Effector memory CD4-positive, alpha-beta T cell (primary cell): ENCODE data around the gene GNAT1.

Experiments
- DNase-seq, 3 donors: peaks; one replicate each; pipeline ENCODE4 v3.0.0-alpha.2; 2020
- H3K27ac ChIP-seq: 2 replicates; pipeline ENCODE4 v1.7.0; 2013; ENCODE audit warnings: mild to moderate bottlenecking, low read length, moderate library complexity; ENCODE audit not compliant: insufficient read depth, poor library complexity, severe bottlenecking
- H3K27me3 ChIP-seq: replicated peaks from 2 replicates; pipeline ENCODE4 v1.7.0; 2013; ENCODE audit warnings: mild to moderate bottlenecking, low read length; ENCODE audit not compliant: insufficient read depth, control insufficient read depth, poor library complexity, severe bottlenecking
- H3K36me3 ChIP-seq: 2 replicates; pipeline ENCODE4 v1.7.0; 2013; ENCODE audit warnings: mild to moderate bottlenecking, low read length, moderate library complexity; ENCODE audit not compliant: control insufficient read depth, insufficient read depth
- H3K4me1 ChIP-seq: 2 replicates; pipeline ENCODE4 v1.7.0; 2013; ENCODE audit warnings: low read length, mild to moderate bottlenecking; ENCODE audit not compliant: control insufficient read depth, insufficient read depth, poor library complexity, severe bottlenecking
- H3K4me3 ChIP-seq: 2 replicates; pipeline ENCODE4 v1.7.0; 2013; ENCODE audit warnings: low read length, low read depth, mild to moderate bottlenecking; ENCODE audit not compliant: insufficient read depth, poor library complexity, severe bottlenecking
- H3K9me3 ChIP-seq: 2 replicates; pipeline ENCODE4 v1.7.0; 2013; ENCODE audit warnings: mild to moderate bottlenecking, low read length, moderate library complexity; ENCODE audit not compliant: control insufficient read depth

Gene GNAT1

GRCh38 chr3:50189989-50190388, 1.4 kb upstream of the GNAT1 start:
- Histone ChIP-seq H3K27ac (no peak overlapping the region), H3K4me1 (peaks cover 21% of the 10 kb centered on the region), H3K9me3 (no peaks in the 10 kb centered on the region), H3K4me3 (no peak overlapping the region), H3K36me3 (no peaks in the 10 kb centered on the region), H3K27me3 (peaks cover 9% of the 10 kb centered on the region)
- no peak for DNase-seq

GRCh38 chr3:50192124-50192523, 714 bp downstream of the GNAT1 start:
- no peaks in the 10 kb centered on the region for H3K36me3 ChIP-seq
- no peak overlapping the region for H3K4me3 ChIP-seq
- peaks cover 21% of the 10 kb centered on the region for H3K4me1 ChIP-seq
- peaks cover 9% of the 10 kb centered on the region for H3K27me3 ChIP-seq
- H3K9me3 ChIP-seq = no peaks in the 10 kb centered on the region
- no peak for DNase-seq
- no peak overlapping the region for H3K27ac ChIP-seq

- Histone ChIP-seq H3K4me1 (peaks cover 21% of the 10 kb centered on the region), H3K4me3 (no peak overlapping the region), H3K27ac (no peak overlapping the region), H3K36me3 (no peaks in the 10 kb centered on the region), H3K27me3 (peaks cover 9% of the 10 kb centered on the region), H3K9me3 (no peaks in the 10 kb centered on the region)
- DNase-seq = peak; percentile 64 to 73 (median 69)
Measured at GRCh38 chr3:50192689-50193141, 1.3 kb downstream of the GNAT1 start.

GRCh38 chr3:50193286-50193685, 1.9 kb downstream of the GNAT1 start:
- peaks cover 9% of the 10 kb centered on the region for H3K27me3 ChIP-seq

DNA sequence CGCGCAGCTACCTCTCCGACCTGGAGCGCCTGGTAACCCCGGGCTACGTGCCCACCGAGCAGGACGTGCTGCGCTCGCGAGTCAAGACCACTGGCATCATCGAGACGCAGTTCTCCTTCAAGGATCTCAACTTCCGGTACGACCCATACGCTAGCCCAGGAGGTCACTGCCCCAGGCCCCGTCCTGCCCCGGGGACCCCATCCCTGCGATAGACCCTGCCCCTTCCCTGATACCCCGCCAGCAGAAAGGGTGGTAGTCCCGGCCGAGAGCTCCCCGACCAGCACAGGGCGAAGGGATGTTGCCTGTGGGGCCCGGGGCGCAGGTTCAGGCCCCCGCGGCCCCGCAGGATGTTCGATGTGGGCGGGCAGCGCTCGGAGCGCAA, 2.3 kb downstream of the GNAT1 start:
- H3K9me3 ChIP-seq = no peaks in the 10 kb centered on the region
- no peak for DNase-seq
- peaks cover 9% of the 10 kb centered on the region for H3K27me3 ChIP-seq
- no peak overlapping the region for H3K4me3 ChIP-seq
- peaks cover 21% of the 10 kb centered on the region for H3K4me1 ChIP-seq
- H3K36me3 ChIP-seq = no peaks in the 10 kb centered on the region
- H3K27ac ChIP-seq = no peak overlapping the region

More at GRCh38 chr3:50193286-50193685, 1.9 kb downstream of the GNAT1 start:
- Histone ChIP-seq H3K36me3 (no peaks in the 10 kb centered on the region), H3K27ac (no peak overlapping the region), H3K4me3 (no peak overlapping the region), H3K4me1 (peaks cover 21% of the 10 kb centered on the region), H3K9me3 (no peaks in the 10 kb centered on the region)
- DNase-seq = no peak

DNA sequence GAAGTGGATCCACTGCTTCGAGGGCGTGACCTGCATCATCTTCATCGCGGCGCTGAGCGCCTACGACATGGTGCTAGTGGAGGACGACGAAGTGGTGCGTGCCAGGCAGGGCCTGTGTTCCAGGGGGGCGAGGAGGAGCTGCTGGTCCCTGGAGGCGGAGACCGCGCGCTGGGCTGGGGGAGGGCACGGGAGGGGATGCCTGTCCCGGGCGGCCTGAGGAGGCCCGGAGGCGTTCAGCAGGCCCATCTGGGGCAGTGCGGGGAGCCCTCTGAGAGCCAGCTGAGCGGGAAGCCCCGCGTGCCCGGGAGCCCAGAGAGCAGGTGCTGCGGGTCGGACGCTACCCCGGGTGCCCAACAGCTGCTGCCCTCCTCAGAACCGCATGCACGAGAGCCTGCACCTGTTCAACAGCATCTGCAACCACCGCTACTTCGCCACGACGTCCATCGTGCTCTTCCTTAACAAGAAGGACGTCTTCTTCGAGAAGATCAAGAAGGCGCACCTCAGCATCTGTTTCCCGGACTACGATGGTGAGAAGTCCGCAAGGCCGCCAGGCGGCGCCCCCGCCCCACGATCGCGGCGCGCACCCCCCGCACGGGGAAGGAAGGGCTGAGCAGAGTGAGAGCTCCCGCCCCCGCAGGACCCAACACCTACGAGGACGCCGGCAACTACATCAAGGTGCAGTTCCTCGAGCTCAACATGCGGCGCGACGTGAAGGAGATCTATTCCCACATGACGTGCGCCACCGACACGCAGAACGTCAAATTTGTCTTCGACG, 2.9 kb downstream of the GNAT1 start:
- peak; percentile 76 to 78 (median 77) for DNase-seq
- Histone ChIP-seq H3K9me3 (no peaks in the 10 kb centered on the region), H3K27me3 (peaks cover 9% of the 10 kb centered on the region), H3K4me3 (peak overlapping the region; percentile 25), H3K4me1 (peaks cover 21% of the 10 kb centered on the region), H3K36me3 (no peaks in the 10 kb centered on the region), H3K27ac (no peak overlapping the region)

GRCh38 chr3:50194903-50195500, 3.6 kb downstream of the GNAT1 start:
- Histone ChIP-seq H3K27me3 (peaks cover 9% of the 10 kb centered on the region), H3K27ac (no peak overlapping the region), H3K36me3 (no peaks in the 10 kb centered on the region), H3K4me3 (peak overlapping the region; percentile 25), H3K4me1 (peaks cover 21% of the 10 kb centered on the region), H3K9me3 (no peaks in the 10 kb centered on the region)
- peak in 2 of 3 donors; percentile 37 to 43 for DNase-seq

DNA sequence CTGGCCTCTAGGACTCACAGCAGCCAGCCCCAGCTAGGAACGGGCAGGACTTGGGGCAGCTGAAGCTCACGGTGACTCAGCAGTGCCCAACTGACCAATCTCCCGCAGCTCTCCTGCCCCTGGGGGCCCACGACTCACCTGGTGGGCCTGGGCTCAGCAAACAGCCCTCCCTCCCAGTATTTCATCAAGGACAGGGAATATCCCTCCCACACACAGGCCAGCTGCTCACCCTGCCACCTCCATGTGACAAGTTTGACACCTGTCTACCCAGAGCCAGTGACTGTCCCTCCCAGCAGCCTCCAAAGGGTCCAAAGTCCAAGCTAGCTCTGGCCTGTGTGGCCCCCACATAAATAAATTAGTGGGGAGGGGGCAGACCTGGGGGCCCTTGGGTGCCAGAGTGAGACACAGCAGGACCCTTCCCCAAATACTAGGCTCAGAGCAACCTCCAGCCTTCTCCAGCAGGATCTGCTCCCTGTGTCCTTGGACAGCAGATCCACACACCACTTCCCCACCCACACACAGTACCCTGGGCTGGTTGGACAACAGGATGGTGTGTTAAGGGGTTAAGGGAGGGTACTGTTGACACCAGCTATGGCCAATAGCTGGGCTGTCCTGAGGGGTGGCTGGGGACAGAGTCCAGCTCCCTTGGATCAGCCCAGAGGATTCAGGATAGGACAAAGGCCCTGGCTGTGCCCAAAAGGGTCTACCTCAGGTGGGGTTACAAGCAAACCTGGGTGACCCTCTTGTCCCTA, 4.3 kb downstream of the GNAT1 start:
- Histone ChIP-seq H3K9me3 (no peaks in the 10 kb centered on the region), H3K27ac (no peak overlapping the region), H3K4me3 (no peak overlapping the region), H3K27me3 (peaks cover 9% of the 10 kb centered on the region), H3K36me3 (no peaks in the 10 kb centered on the region), H3K4me1 (peaks cover 21% of the 10 kb centered on the region)
- DNase-seq = no peak

DNA sequence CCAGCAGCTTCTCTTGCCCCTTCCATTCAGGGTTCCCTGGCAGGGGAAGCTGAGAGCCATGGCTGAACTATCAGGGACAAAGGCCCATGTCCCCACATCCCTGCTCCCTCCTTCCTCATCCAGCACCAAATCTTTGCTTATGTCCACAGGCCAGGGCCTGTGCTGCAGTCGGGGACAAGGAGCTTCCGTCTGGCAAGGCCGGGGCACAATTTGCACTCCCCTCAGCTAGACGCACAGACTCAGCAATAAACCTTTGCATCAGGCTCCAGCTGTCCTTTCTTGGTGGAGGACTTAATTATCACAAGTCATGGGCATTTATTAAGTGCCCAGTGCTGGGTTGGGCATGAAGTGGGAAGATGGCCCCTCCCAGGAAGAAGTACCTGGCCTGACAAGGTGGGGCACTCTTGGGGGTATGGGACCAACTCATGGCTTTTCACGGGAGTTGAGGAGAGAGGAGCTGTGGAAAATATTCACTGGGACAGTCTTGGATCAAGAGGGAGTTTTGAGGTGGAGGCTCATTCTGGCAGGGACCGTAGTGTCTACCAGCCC, 4.9 kb downstream of the GNAT1 start:
- DNase-seq = no peak
- no peaks in the 10 kb centered on the region for H3K36me3 ChIP-seq
- peaks cover 21% of the 10 kb centered on the region for H3K4me1 ChIP-seq
- H3K27ac ChIP-seq = no peak overlapping the region
- no peak overlapping the region for H3K4me3 ChIP-seq
- H3K9me3 ChIP-seq = no peaks in the 10 kb centered on the region
- peaks cover 9% of the 10 kb centered on the region for H3K27me3 ChIP-seq
